H1 (cell line): ENCODE measurements around the gene SEMA5B. TPM values are rescaled to one million over a fixed set of nuclear protein-coding genes. Genes with fewer than 3 reads are reported as not detected.

Experiments used
- CTCF ChIA-PET: fragments of 300-600 bp; sonication (Branson Sonifier 250); formaldehyde crosslinking; loops from one replicate; lab custom pipeline; 2021; ENCODE audit not compliant: partially characterized antibody; lab: Charles Lee
- POLR2A ChIA-PET: fragments of 300-600 bp; sonication (Branson Sonifier 250); formaldehyde crosslinking; loops from one replicate; lab custom pipeline; 2021; ENCODE audit warnings: inconsistent platforms; ENCODE audit not compliant: partially characterized antibody; lab: Charles Lee
- DNase-seq, 2 experiments: peaks; one replicate each; pipeline versions ENCODE4 v3.0.0 to v3.0.0-alpha.2; 2010 to 2022; ENCODE audit warnings: low spot score in 2 of 2, low read depth in 1 of 2, mixed read lengths in 1 of 2
- FAIRE-seq: peaks from 2 replicates; lab custom pipeline; 2011; peaks lifted over from hg19 to GRCh38; lab: Jason Lieb, UNC
- H2AFZ ChIP-seq: 2 replicates; pipeline ENCODE4 v1.8.1; 2012; ENCODE audit warnings: low read length, inconsistent platforms
- H2AK5ac ChIP-seq: 2 replicates; pipeline ENCODE4 v1.6.1; 2013; ENCODE audit warnings: low read depth, low read length
- H2BK120ac ChIP-seq: replicated peaks from 2 replicates; pipeline ENCODE3; 2013; ENCODE audit warnings: low read depth, low read length, inconsistent platforms
- H2BK12ac ChIP-seq: 2 replicates; pipeline ENCODE4 v1.6.1; 2013; ENCODE audit warnings: low read depth, low read length
- H2BK15ac ChIP-seq: 2 replicates; pipeline ENCODE4 v1.6.1; 2013; ENCODE audit warnings: low read length
- H2BK20ac ChIP-seq: 2 replicates; pipeline ENCODE4 v1.6.1; 2013; ENCODE audit warnings: low read length
- H2BK5ac ChIP-seq: 2 replicates; pipeline ENCODE4 v1.6.1; 2013; ENCODE audit warnings: low read depth, low read length
- H3K14ac ChIP-seq: 2 replicates; pipeline ENCODE4 v1.6.1; 2013; ENCODE audit warnings: inconsistent platforms; ENCODE audit not compliant: insufficient read length
- H3K18ac ChIP-seq: 2 replicates; pipeline ENCODE4 v1.6.1; 2013; ENCODE audit warnings: low read length; ENCODE audit errors: extremely low read depth
- H3K23ac ChIP-seq: 2 replicates; pipeline ENCODE4 v1.6.1; 2013; ENCODE audit warnings: inconsistent platforms; ENCODE audit not compliant: insufficient read length
- H3K23me2 ChIP-seq: 2 replicates; pipeline ENCODE4 v1.6.1; 2013; ENCODE audit warnings: low read depth, low read length
- H3K27ac ChIP-seq: 2 replicates; pipeline ENCODE4 v1.6.1; 2011; ENCODE audit warnings: low read depth, low read length, inconsistent platforms
- H3K27me3 ChIP-seq, 4 experiments: replicated peaks in 1 of 4; 1 replicate in 1 of 4; 2 replicates in 3 of 4; pipeline versions ENCODE4 v1.6.1 to v1.8.1; 2011 to 2013; ENCODE audit warnings: low read length in 3 of 4, mild to moderate bottlenecking in 3 of 4, inconsistent platforms in 2 of 4, mixed read lengths in 2 of 4, moderate library complexity in 1 of 4; ENCODE audit not compliant: control insufficient read depth in 3 of 4, insufficient read depth in 3 of 4; ENCODE audit errors: extremely low read depth in 1 of 4
- H3K36me3 ChIP-seq, 4 experiments: 2 replicates each; pipeline versions ENCODE4 v1.6.1 to v1.8.1; 2011 to 2013; ENCODE audit warnings: mild to moderate bottlenecking in 4 of 4, low read length in 3 of 4, moderate library complexity in 2 of 4, control low read depth in 1 of 4, inconsistent platforms in 1 of 4; ENCODE audit not compliant: insufficient read depth in 4 of 4, control insufficient read depth in 2 of 4
- H3K4ac ChIP-seq: replicated peaks from 2 replicates; pipeline ENCODE3; 2013; ENCODE audit warnings: low read length, low read depth, mixed read lengths, inconsistent platforms; ENCODE audit not compliant: insufficient read length
- H3K4me1 ChIP-seq, 4 experiments: replicated peaks in 1 of 4; 1 replicate in 1 of 4; 2 replicates in 3 of 4; pipeline versions ENCODE4 v1.6.1 to v1.8.1; 2011 to 2013; ENCODE audit warnings: low read length in 3 of 4, inconsistent platforms in 2 of 4, mixed read lengths in 1 of 4; ENCODE audit not compliant: insufficient read depth in 4 of 4, control insufficient read depth in 3 of 4
- H3K4me2 ChIP-seq, 2 experiments: 2 replicates each; pipeline versions ENCODE4 v1.6.1 to v1.8.1; 2011 to 2013; ENCODE audit warnings: low read depth in 2 of 2, low read length in 2 of 2, control low read depth in 1 of 2, inconsistent platforms in 1 of 2, mild to moderate bottlenecking in 1 of 2; ENCODE audit not compliant: insufficient read depth in 1 of 2
- H3K4me3 ChIP-seq, 4 experiments: fragments of 200-600, 300-600 bp in 1 of 4; sonication (generic), shearing (Covaris generic), sonication (Bioruptor Twin) in 1 of 4; 2 replicates each; pipeline versions ENCODE4 v1.5.1 to v1.8.1; 2011 to 2016; ENCODE audit warnings: low read length in 4 of 4, low read depth in 3 of 4, control low read depth in 2 of 4, inconsistent platforms in 2 of 4, mild to moderate bottlenecking in 2 of 4, mixed read lengths in 1 of 4, moderate library complexity in 1 of 4; ENCODE audit not compliant: insufficient read depth in 2 of 4; ENCODE audit errors: extremely low read depth in 1 of 4
- H3K56ac ChIP-seq: replicated peaks from 2 replicates; pipeline ENCODE3; 2013; ENCODE audit warnings: low read depth, mild to moderate bottlenecking, mixed read lengths, low read length, inconsistent platforms; ENCODE audit not compliant: insufficient read length
- H3K79me1 ChIP-seq: 2 replicates; pipeline ENCODE4 v1.6.1; 2013; ENCODE audit warnings: low read depth, low read length, control low read depth
- H3K79me2 ChIP-seq, 2 experiments: 2 replicates each; pipeline versions ENCODE4 v1.6.1 to v1.8.1; 2012 to 2013; ENCODE audit warnings: low read length in 2 of 2, mild to moderate bottlenecking in 2 of 2, inconsistent platforms in 1 of 2; ENCODE audit not compliant: insufficient read depth in 2 of 2, control insufficient read depth in 1 of 2
- H3K9ac ChIP-seq, 4 experiments: replicated peaks in 1 of 4; 1 replicate in 1 of 4; 2 replicates in 3 of 4; pipeline versions ENCODE4 v1.6.1 to v1.8.1; 2011 to 2013; ENCODE audit warnings: low read depth in 3 of 4, low read length in 3 of 4, control low read depth in 2 of 4, mild to moderate bottlenecking in 2 of 4, moderate library complexity in 2 of 4, inconsistent platforms in 1 of 4; ENCODE audit errors: extremely low read depth in 1 of 4
- H3K9me3 ChIP-seq, 2 experiments: 2 replicates each; pipeline versions ENCODE4 v1.6.1 to v1.8.1; 2012 to 2013; ENCODE audit warnings: mild to moderate bottlenecking in 2 of 2, moderate library complexity in 2 of 2, control low read depth in 1 of 2, inconsistent platforms in 1 of 2, low read depth in 1 of 2, low read length in 1 of 2, mixed read lengths in 1 of 2; ENCODE audit not compliant: insufficient read depth in 2 of 2
- H4K20me1 ChIP-seq, 2 experiments: replicated peaks in 1 of 2; 2 replicates each; pipeline versions ENCODE3 to v1.8.1; 2011 to 2013; ENCODE audit warnings: inconsistent platforms in 2 of 2, low read length in 2 of 2, mild to moderate bottlenecking in 1 of 2; ENCODE audit not compliant: insufficient read depth in 2 of 2, control insufficient read depth in 1 of 2
- H4K5ac ChIP-seq: 2 replicates; pipeline ENCODE4 v1.6.1; 2013; ENCODE audit warnings: low read length, low read depth, mixed read lengths, inconsistent platforms; ENCODE audit not compliant: insufficient read length
- H4K8ac ChIP-seq: 2 replicates; pipeline ENCODE4 v1.8.0; 2013; ENCODE audit warnings: mild to moderate bottlenecking, moderate library complexity, low read length, inconsistent platforms; ENCODE audit not compliant: insufficient read depth; ENCODE audit errors: extremely low read depth
- H4K91ac ChIP-seq: replicated peaks from 2 replicates; pipeline ENCODE3; 2013; ENCODE audit warnings: low read length, mixed read lengths, inconsistent platforms; ENCODE audit not compliant: insufficient read length
- BACH1 ChIP-seq: IDR thresholded peaks from 2 replicates; pipeline ENCODE4 v1.6.1; 2012; ENCODE audit warnings: low read length, improper control_type of control experiment
- CBX5 ChIP-seq: fragments of 300-800, 300-1000 bp; sonication (generic); IDR thresholded peaks from 2 replicates; pipeline ENCODE4 v1.7.1; 2016; ENCODE audit warnings: antibody characterized with exemption, low read length, low read depth
- CBX8 ChIP-seq: fragments of 300-800, 300-1000 bp; sonication (generic); IDR thresholded peaks from 2 replicates; pipeline ENCODE4 v1.7.1; 2016; ENCODE audit warnings: low read depth, low read length, borderline replicate concordance
- EP300 ChIP-seq, 2 experiments: IDR thresholded peaks; 1 replicate in 1 of 2; 2 replicates in 1 of 2; pipeline ENCODE4 v1.6.1; 2011 to 2012; ENCODE audit warnings: low read depth in 2 of 2, low read length in 2 of 2, mild to moderate bottlenecking in 2 of 2, borderline replicate concordance in 1 of 2, inconsistent platforms in 1 of 2, moderate library complexity in 1 of 2
- JUN ChIP-seq: IDR thresholded peaks from 2 replicates; pipeline ENCODE4 v1.6.1; 2011; ENCODE audit warnings: low read depth, mild to moderate bottlenecking, improper control_type of control experiment, low read length
- JUND ChIP-seq: IDR thresholded peaks from 2 replicates; pipeline ENCODE4 v1.6.1; 2011; ENCODE audit warnings: mild to moderate bottlenecking, improper control_type of control experiment, low read length
- KDM5A ChIP-seq: fragments of 200-600 bp; IDR thresholded peaks from 2 replicates; pipeline ENCODE4 v1.7.1; 2012; ENCODE audit warnings: mild to moderate bottlenecking, low read length, inconsistent platforms, mixed read lengths
- MAX ChIP-seq: IDR thresholded peaks from 2 replicates; pipeline ENCODE4 v1.6.1; 2012; ENCODE audit warnings: inconsistent platforms
- POLR2A ChIP-seq, 2 experiments: IDR thresholded peaks; 1 replicate in 1 of 2; 2 replicates in 1 of 2; pipeline ENCODE4 v1.6.1; 2011; ENCODE audit warnings: low read depth in 2 of 2, low read length in 2 of 2, mild to moderate bottlenecking in 2 of 2; ENCODE audit errors: control extremely low read depth in 1 of 2
- USF2 ChIP-seq: IDR thresholded peaks from 2 replicates; pipeline ENCODE4 v1.6.1; 2011; ENCODE audit warnings: low read length, improper control_type of control experiment
- ZNF274 ChIP-seq: IDR thresholded peaks from 2 replicates; pipeline ENCODE4 v1.7.0; 2012; ENCODE audit warnings: low read length, borderline replicate concordance; ENCODE audit errors: extremely low read depth
- WGBS, 2 experiments: shearing (Covaris generic) in 1 of 2; methylation state at CpG; one replicate each; pipeline versions ENCODE4 v1.1.6 to v1.1.7; 2013 to 2015; ENCODE audit warnings: low lambda C conversion rate in 2 of 2, mixed read lengths in 2 of 2, inconsistent platforms in 1 of 2, low coverage in 1 of 2, missing lambda C conversion rate in 1 of 2; ENCODE audit not compliant: insufficient replicate concordance in 2 of 2, insufficient coverage in 1 of 2, insufficient read length in 1 of 2; ENCODE audit errors: extremely low coverage in 1 of 2, missing lambda C conversion rate in 1 of 2; 5-methylcytosine and 5-hydroxymethylcytosine counted together
- polyA plus RNA-seq, 7 experiments: library from polyadenylated mRNA; depleted of rRNA in 3 of 7; stranded (reverse) in 5 of 7; unstranded in 2 of 7; fragments of >200 nt in 5 of 7; fragments of 200-250 nt in 2 of 7; gene quantifications; 1 replicate in 5 of 7; 2 replicates in 1 of 7; 4 replicates in 1 of 7; pipeline versions ENCODE4 v1.2.1 to v1.2.3, GENCODE V29; 2011 to 2013; ENCODE audit warnings: missing spikeins in 2 of 7, mixed read lengths in 2 of 7
- total RNA-seq: library from RNA; stranded (reverse); fragmentation: NEBNext Ultra II Directional; extraction: Animal tissue kit (Norgen Biotek cat#: 25700); gene quantifications from 2 replicates; pipeline ENCODE4 v1.2.1, GENCODE V29; 2021

SEMA5B gene
- total and polyA plus RNA-seq, 2 of the 8 experiments (the other 6 are each of a cell fraction or from before 2014, with no cell fraction given) = 13.1 to 22.4 TPM

- Histone ChIP-seq H3K56ac (no peak overlapping the region), H2AK5ac (0 out of 2 replicates have a peak overlapping the region, but pooled peaks have one; percentile 58), H4K20me1 (no peaks in the 10 kb centered on the region), H3K79me1 (no peaks in the 10 kb centered on the region; the same call in 1 of the 2 replicates), H4K91ac (peak overlapping the region; percentile 61), H4K8ac (peak overlapping the region; percentile 64; the same call in 1 of the 2 replicates), H3K14ac (no peak overlapping the region), H2BK15ac (no peak overlapping the region), H3K23me2 (peaks cover 2% of the 10 kb centered on the region; the same call in 1 of the 2 replicates), H3K27ac (peak overlapping the region; percentile 30; the same call in 1 of the 2 replicates), H3K79me2 (no peaks in the 10 kb centered on the region), H2BK5ac (peak overlapping the region; percentile 83; the same call in 1 of the 2 replicates), H3K23ac (no peak overlapping the region), H4K5ac (peak overlapping the region; percentile 30), H3K27me3 (no peaks in the 10 kb centered on the region; a peak in 1 of 7 replicates), H3K4me2 (peak overlapping the region; percentile 54 to 57), H2BK12ac (peak overlapping the region; percentile 97; the same call in 1 of the 2 replicates), H3K4ac (no peak overlapping the region), H3K4me3 (peak overlapping the region in 2 of 4 experiments; percentile 6 to 34; a peak in 3 of 8 replicates), H3K4me1 (peaks cover 23 to 54% (median 36%) of the 10 kb centered on the region in 4 experiments), H2BK20ac (peak overlapping the region; percentile 75), H3K9me3 (no peaks in the 10 kb centered on the region), H2AFZ (no peak overlapping the region), H3K18ac (peak overlapping the region; percentile 95), H3K36me3 (no peaks in the 10 kb centered on the region; a peak in 1 of 8 replicates), H2BK120ac (peak overlapping the region; percentile 48), H3K9ac (no peak overlapping the region)
- ChIA-PET CTCF (interaction anchor here (0.9 to 2.7 kb wide), 5 partner anchors 13 to 45 kb away, joined by 3 to 20 read pairs (median 6); no protein-coding TSS in a partner anchor), POLR2A (interaction anchor here (0.7 to 1.0 kb wide), 4 partner anchors 15 to 38 kb away, joined by 3 read pairs; no protein-coding TSS in a partner anchor)
- FAIRE-seq = peak; percentile 73
- DNase-seq = peak in 1 of 2 experiments; percentile 65
- WGBS, 2 experiments = 3% methylated on average over 6 of the region's 6 CpGs; no CpG with 5 or more reads in 1 of the 2 experiments
- TF ChIP-seq POLR2A (IDR thresholded peaks at IDR 0.05; ENCODE audit: control extremely low read depth in 1 of 2, low read depth in 2 of 2, low read length in 2 of 2) = 0 out of 3 replicates have a peak, but pooled peaks of 1 of the 2 experiments have one; percentile 22
- no peak for TF ChIP-seq CBX8
- no peak for TF ChIP-seq USF2
- TF ChIP-seq JUN = no peak
- no peak for TF ChIP-seq ZNF274
- no peak for TF ChIP-seq BACH1
- TF ChIP-seq KDM5A = no peak
- no peak for TF ChIP-seq MAX
- no peak for TF ChIP-seq JUND
- TF ChIP-seq CBX5 = no peak
- TF ChIP-seq EP300 (IDR thresholded peaks at IDR 0.05; ENCODE audit: borderline replicate concordance in 1 of 2, low read depth in 2 of 2, low read length in 2 of 2) = peak in 1 of 2 experiments; percentile 53; a peak in 1 of 3 replicates
These were observed 40.8 kb downstream of the SEMA5B start for GRCh38 chr3:122986693-122987179.
